Bronchial epithelial cell (primary cell): ENCODE measurements around the gene APP. TPM values are rescaled to one million over a fixed set of nuclear protein-coding genes. Genes with fewer than 3 reads are reported as not detected.
"Not testable (repeated sequence)": the region's sequence is repeated elsewhere in the genome, so short reads cannot be mapped to it uniquely, and the experiment has no call there.

Experiments used
- DNase-seq: peaks from one replicate; pipeline ENCODE4 v3.0.0-alpha.2; 2010; ENCODE audit warnings: low read depth
- FAIRE-seq: peaks from 2 replicates; lab custom pipeline; 2011; peaks lifted over from hg19 to GRCh38; lab: Jason Lieb, UNC
- H3K27me3 ChIP-seq: 2 replicates; pipeline ENCODE4 v1.5.1; 2011; ENCODE audit warnings: low read length; ENCODE audit not compliant: control insufficient read depth, insufficient read depth
- H3K36me3 ChIP-seq: 2 replicates; pipeline ENCODE4 v1.5.1; 2011; ENCODE audit warnings: low read length; ENCODE audit not compliant: control insufficient read depth, insufficient read depth
- H3K4me3 ChIP-seq: 2 replicates; pipeline ENCODE4 v1.5.1; 2011; ENCODE audit warnings: mild to moderate bottlenecking, low read depth, low read length, control low read depth
- total RNA-seq: library from RNA; depleted of rRNA; stranded (reverse); fragments of >200 nt; gene quantifications from 2 replicates; pipeline ENCODE4 v1.2.1, GENCODE V29; 2014
- TF ChIP-seq, protein P1 (sequence below): IDR thresholded peaks from 2 replicates; pipeline ENCODE4 v1.5.1; 2011; ENCODE audit warnings: mild to moderate bottlenecking, moderate library complexity, low read length, control low read depth, inconsistent platforms; ENCODE audit not compliant: insufficient read depth, severe bottlenecking

The APP gene
- total RNA-seq, 1 donor from 2014 or later: 745 TPM

DNA sequence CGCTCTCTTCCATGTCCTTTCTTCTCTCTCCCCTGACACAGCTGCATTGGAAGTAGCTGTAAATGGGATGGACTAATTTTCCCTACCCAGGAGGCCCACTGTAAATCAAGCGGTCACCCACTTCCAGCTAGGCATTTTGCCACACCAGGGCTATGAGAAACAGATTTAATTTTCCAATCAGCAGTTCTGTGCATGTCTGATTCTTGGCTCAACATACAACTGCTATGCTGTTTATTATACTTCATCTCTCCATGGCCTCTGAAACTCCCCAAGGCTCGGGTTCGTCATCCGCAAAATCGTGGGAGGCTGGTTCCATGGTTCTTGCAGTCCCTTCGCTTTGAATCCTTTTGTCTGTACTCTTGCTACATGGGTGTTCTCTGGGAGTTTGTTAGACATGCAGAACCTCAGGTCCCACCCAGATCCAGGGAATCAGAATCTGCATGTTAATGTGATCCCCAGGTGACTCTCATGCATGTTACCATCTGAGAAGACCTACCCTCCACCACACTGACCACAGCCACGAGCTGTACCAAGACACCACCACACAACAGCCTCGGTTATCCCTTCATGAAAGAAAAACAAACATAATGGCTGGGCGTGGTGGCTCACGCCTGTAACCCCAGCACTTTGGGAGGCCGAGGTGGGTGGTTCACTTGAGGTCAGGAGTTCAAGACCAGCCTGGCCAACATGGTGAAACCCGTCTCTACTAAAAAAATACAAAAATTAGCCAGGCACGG, 245.3 kb downstream of the APP start:
- Histone ChIP-seq H3K27me3 (no peaks in the 10 kb centered on the region), H3K36me3 (no peaks in the 10 kb centered on the region), H3K4me3 (no peak overlapping the region)
- FAIRE-seq: no peak
- DNase-seq: no peak
- TF ChIP-seq, protein P1, sequence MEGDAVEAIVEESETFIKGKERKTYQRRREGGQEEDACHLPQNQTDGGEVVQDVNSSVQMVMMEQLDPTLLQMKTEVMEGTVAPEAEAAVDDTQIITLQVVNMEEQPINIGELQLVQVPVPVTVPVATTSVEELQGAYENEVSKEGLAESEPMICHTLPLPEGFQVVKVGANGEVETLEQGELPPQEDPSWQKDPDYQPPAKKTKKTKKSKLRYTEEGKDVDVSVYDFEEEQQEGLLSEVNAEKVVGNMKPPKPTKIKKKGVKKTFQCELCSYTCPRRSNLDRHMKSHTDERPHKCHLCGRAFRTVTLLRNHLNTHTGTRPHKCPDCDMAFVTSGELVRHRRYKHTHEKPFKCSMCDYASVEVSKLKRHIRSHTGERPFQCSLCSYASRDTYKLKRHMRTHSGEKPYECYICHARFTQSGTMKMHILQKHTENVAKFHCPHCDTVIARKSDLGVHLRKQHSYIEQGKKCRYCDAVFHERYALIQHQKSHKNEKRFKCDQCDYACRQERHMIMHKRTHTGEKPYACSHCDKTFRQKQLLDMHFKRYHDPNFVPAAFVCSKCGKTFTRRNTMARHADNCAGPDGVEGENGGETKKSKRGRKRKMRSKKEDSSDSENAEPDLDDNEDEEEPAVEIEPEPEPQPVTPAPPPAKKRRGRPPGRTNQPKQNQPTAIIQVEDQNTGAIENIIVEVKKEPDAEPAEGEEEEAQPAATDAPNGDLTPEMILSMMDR: no peak

DNA sequence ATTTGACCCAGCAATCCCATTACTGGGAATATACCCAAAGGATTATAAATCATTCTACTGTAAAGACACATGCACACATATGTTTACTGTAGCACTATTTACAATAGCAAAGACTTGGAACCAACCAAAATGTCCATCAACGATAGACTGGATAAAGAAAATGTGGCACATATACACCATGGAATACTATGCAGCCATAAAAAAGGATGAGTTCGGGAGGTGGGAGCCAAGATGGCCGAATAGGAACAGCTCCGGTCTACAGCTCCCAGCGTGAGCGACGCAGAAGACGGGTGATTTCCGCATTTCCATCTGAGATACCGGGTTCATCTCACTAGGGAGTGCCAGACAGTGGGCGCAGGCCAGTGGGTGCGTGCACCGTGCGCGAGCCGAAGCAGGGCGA, 252.4 kb downstream of the APP start:
- FAIRE-seq, H3K4me3 ChIP-seq, H3K27me3 ChIP-seq, H3K36me3 ChIP-seq, DNase-seq: not testable (repeated sequence)

GRCh38 chr21:25916226-25916625, 254.3 kb downstream of the APP start:
- Histone ChIP-seq H3K4me3 (no peak overlapping the region), H3K27me3 (no peaks in the 10 kb centered on the region), H3K36me3 (peaks cover 2% of the 10 kb centered on the region)
- FAIRE-seq (no peak), DNase-seq (peak; percentile 63)
- TF ChIP-seq, protein P1: no peak

DNA sequence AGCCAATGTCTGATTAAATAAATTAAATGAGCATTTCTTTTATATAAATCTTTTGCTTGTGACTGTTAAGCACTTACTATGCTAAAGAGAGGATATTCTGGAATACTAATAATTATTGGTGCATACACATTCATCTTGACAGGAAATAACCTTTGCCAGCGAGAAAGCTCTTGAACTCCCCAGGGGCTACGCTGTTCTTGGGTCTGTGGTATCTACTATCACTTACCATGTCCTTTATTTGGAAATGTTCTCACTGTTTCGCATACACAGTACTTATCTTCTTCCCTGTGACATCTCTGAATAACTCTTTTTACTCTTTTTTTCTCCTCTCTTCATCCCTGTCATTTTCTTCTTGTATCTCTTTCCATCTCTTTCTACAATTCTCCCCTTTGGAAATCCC, 257.1 kb downstream of the APP start:
- H3K36me3 ChIP-seq: peaks cover 2% of the 10 kb centered on the region
- DNase-seq: no peak
- H3K4me3 ChIP-seq: no peak overlapping the region
- TF ChIP-seq, protein P1: no peak
- FAIRE-seq: no peak
- H3K27me3 ChIP-seq: no peaks in the 10 kb centered on the region

- no peaks in the 10 kb centered on the region for H3K27me3 ChIP-seq
- no peak for DNase-seq
- H3K36me3 ChIP-seq: peaks cover 2% of the 10 kb centered on the region
- no peak for FAIRE-seq
- H3K4me3 ChIP-seq: no peak overlapping the region
- TF ChIP-seq, protein P1: no peak
Observed at GRCh38 chr21:25912402-25912746, 258.2 kb downstream of the APP start.

DNA sequence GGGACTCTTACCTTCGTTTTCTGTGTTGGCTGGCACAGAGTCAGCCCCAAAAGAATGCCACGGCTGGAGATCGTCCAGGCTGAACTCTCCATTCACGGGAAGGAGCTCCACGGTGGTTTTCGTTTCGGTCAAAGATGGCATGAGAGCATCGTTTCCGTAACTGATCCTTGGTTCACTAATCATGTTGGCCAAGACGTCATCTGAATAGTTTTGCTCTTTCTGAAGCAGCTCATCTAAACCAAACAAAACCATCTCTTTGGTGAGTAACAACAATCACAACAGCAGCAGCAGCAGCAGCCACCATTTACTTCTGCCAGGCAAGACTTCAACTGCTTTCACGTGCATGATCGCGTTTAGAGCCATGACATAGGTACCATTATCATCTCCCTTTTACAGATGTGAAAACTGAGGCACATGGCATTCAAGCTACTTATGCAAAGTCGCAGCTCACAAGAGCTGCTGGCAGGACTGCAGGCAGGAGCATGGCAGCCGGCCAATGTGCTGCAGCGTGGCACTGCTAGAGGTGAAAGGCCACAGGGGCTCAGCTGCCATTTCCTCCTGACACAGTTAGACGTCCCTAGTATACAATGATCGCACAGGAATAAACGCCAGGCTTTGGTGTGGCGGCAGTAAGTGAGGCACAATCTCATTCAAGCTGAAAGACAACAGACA, 258.7 kb downstream of the APP start:
- DNase-seq (no peak), FAIRE-seq (no peak)
- Histone ChIP-seq H3K27me3 (no peaks in the 10 kb centered on the region), H3K4me3 (no peak overlapping the region), H3K36me3 (peaks cover 2% of the 10 kb centered on the region)
- TF ChIP-seq, protein P1: no peak
